ENCODE measurements around the gene PTPRK.
A peak's percentile ranks its signal among the peaks of the same experiment; 100 is the strongest.

PTPRK gene

DNA sequence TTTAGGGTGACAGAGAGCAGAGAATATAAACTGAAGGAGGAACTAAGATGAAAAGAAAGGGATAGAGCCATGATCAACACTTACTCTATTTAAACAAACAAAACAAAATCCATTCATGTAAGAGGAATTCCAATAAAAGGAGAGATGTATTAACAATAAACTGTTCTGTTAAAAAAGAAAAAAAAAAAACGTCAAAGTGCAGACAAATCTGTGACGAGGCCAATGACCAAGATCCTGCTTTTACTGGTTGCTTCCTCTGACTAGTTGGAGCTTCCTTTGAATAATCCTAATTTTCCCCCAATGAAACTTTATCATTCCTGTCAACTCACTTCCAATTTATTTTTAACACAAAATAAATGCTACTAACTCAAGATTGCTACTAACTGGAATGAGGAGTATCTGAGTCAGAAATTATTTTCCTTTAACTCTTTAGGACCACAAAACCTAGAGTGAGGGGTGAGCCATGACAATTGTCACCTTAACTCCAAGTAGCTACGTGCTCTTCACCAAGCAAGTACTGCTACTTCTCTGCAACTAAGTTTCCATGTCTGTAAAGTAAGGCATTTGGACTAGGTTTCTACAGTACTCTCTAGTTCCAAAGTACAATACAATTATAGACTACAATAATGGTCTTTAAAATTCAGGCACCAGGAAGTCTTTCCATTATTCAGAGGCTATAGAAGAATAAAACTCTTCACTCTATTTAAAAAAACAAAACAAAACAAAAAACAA, 152.0 kb downstream of the PTPRK start:
- no peak overlapping the region for H3K27ac ChIP-seq

GRCh38 chr6:128367437-128367836, 153.0 kb downstream of the PTPRK start:
- TF ChIP-seq CTCF (conservative IDR thresholded peaks at IDR 0.05) = no peak
- H3K27ac ChIP-seq = no peak overlapping the region

More for the DNA sequence above, 152.0 kb downstream of the PTPRK start:
- TF ChIP-seq CTCF (conservative IDR thresholded peaks at IDR 0.05) = no peak

- no peak for TF ChIP-seq CTCF (conservative IDR thresholded peaks at IDR 0.05)
These were observed 154.8 kb downstream of the PTPRK start for GRCh38 chr6:128365520-128366160.

GRCh38 chr6:128364766-128365519, 155.5 kb downstream of the PTPRK start:
- H3K27ac ChIP-seq = no peak overlapping the region
- no peak for TF ChIP-seq CTCF (conservative IDR thresholded peaks at IDR 0.05)

More at GRCh38 chr6:128365520-128366160, 154.8 kb downstream of the PTPRK start:
- 0 out of 2 replicates have a peak overlapping the region, but pooled peaks have one; percentile 3 for H3K27ac ChIP-seq

DNA sequence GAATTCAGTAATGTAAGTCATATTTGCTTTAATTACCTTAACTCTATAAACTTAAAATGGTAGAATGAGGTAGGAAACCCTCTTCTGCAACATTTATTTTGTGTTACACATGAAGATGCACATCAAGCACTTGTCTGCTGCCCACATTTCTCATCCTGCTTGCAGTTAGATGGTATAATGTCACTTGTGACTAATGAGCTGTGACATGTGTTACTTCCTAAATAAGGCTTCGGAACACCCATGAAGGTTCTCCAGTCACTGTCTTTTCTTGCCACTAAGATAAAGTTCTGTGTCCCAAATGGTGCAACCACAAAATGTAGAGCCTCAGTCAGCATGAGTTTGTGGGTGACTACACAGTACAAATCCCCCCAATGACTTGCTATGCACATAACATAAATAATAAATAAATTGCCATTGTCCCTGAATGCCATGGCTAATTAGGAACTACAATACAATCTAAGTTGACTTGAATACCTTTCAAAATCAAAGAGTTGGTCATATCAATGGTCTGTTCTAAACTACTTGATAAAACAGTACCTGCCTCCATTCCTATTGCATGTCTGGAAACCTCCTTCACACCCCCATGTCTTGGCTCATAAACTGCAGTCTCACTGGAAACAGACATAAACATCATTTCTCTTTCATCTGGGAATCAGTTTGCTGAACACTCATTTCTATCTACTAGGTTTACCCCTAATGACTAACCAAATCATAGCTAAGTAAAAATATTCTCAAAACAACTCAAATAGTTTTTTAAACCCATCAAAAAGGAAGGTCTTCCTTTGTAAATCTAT, 157.2 kb downstream of the PTPRK start:
- H3K27ac ChIP-seq = no peak overlapping the region
- no peak for TF ChIP-seq CTCF (conservative IDR thresholded peaks at IDR 0.05)

- no peak for TF ChIP-seq CTCF (conservative IDR thresholded peaks at IDR 0.05)
These were observed 159.0 kb downstream of the PTPRK start for GRCh38 chr6:128361378-128361777.

More at GRCh38 chr6:128361378-128361777, 159.0 kb downstream of the PTPRK start:
- H3K27ac ChIP-seq = no peak overlapping the region

Measured in VCaP (cell line).